Measurements from ENCODE around the gene WDR75.
"Not testable (repeated sequence)": the region's sequence is repeated elsewhere in the genome, so short reads cannot be mapped to it uniquely, and the experiment has no call there.

The WDR75 gene

GRCh38 chr2:189440947-189441708, at the start of gene WDR75:
Gene WDR75, plus strand, starts transcription at chr2:189441474. Its CDS starts 19 bp downstream, at chr2:189441493.
- DNase-seq (ENCODE audit: low read depth): peak; percentile 91

- no peak for DNase-seq (ENCODE audit: low read depth)
These were observed 47.7 kb upstream of the WDR75 start for GRCh38 chr2:189393440-189394111.

GRCh38 chr2:189394525-189394924, 46.7 kb upstream of the WDR75 start:
- DNase-seq (ENCODE audit: low read depth): no peak

GRCh38 chr2:189402932-189403331, 38.3 kb upstream of the WDR75 start:
- DNase-seq (ENCODE audit: low read depth): no peak

GRCh38 chr2:189406586-189407233, 34.6 kb upstream of the WDR75 start:
- no peak for DNase-seq (ENCODE audit: low read depth)

GRCh38 chr2:189407281-189408209, 33.7 kb upstream of the WDR75 start:
- no peak for DNase-seq (ENCODE audit: low read depth)

GRCh38 chr2:189408294-189408693, 33.0 kb upstream of the WDR75 start:
- DNase-seq (ENCODE audit: low read depth): no peak

- DNase-seq (ENCODE audit: low read depth): no peak
These were observed 32.1 kb upstream of the WDR75 start for GRCh38 chr2:189409131-189409530.

GRCh38 chr2:189409647-189410046, 31.6 kb upstream of the WDR75 start:
- DNase-seq (ENCODE audit: low read depth): no peak

- no peak for DNase-seq (ENCODE audit: low read depth)
These were observed 29.4 kb upstream of the WDR75 start for GRCh38 chr2:189411860-189412259.

- peak; percentile 30 for DNase-seq (ENCODE audit: low read depth)
These were observed 28.8 kb upstream of the WDR75 start for GRCh38 chr2:189412330-189412953.

GRCh38 chr2:189413249-189413648, 28.0 kb upstream of the WDR75 start:
- no peak for DNase-seq (ENCODE audit: low read depth)

- DNase-seq (ENCODE audit: low read depth): no peak
These were observed 19.6 kb upstream of the WDR75 start for GRCh38 chr2:189421644-189422043.

- DNase-seq (ENCODE audit: low read depth): no peak
These were observed 16.3 kb upstream of the WDR75 start for GRCh38 chr2:189424961-189425360.

GRCh38 chr2:189425676-189426075, 15.6 kb upstream of the WDR75 start:
- no peak for DNase-seq (ENCODE audit: low read depth)

- DNase-seq (ENCODE audit: low read depth): no peak
These were observed 14.4 kb upstream of the WDR75 start for GRCh38 chr2:189426886-189427285.

- DNase-seq (ENCODE audit: low read depth): no peak
These were observed 13.4 kb upstream of the WDR75 start for GRCh38 chr2:189427872-189428271.

GRCh38 chr2:189430448-189430847, 10.8 kb upstream of the WDR75 start:
- not testable (repeated sequence) for DNase-seq (ENCODE audit: low read depth)

- not testable (repeated sequence) for DNase-seq (ENCODE audit: low read depth)
These were observed 5.5 kb upstream of the WDR75 start for GRCh38 chr2:189435803-189436202.

- no peak for DNase-seq (ENCODE audit: low read depth)
These were observed 3.3 kb upstream of the WDR75 start for GRCh38 chr2:189437926-189438325.

GRCh38 chr2:189439342-189439741, 1.9 kb upstream of the WDR75 start:
- DNase-seq (ENCODE audit: low read depth): no peak

GRCh38 chr2:189440644-189440946, 679 bp upstream of the WDR75 start:
- no peak for DNase-seq (ENCODE audit: low read depth)

Measured in activated T-cell treated with anti-CD3 and anti-CD28 coated beads for 1 hour (primary cell).